Activated CD4-positive, alpha-beta T cell treated with anti-CD3 and anti-CD28 coated beads, Interleukin-2, amount 10 ng/mL, durations not matched to agents 24 days and 14 days (primary cell): Measurements from ENCODE around the gene FGF14. TPM values are rescaled to one million over a fixed set of nuclear protein-coding genes. Genes with fewer than 3 reads are reported as not detected.

ENCODE experiments used
- DNase-seq: peaks from one replicate; pipeline ENCODE4 v3.0.0; 2022
- H3K27ac Mint-ChIP-seq: one replicate; pipeline ENCODE4 v1.8.0; 2022; ENCODE audit warnings: mild to moderate bottlenecking, mixed read lengths
- H3K27me3 Mint-ChIP-seq: one replicate; pipeline ENCODE4 v1.8.0; 2022; ENCODE audit warnings: mixed read lengths
- H3K36me3 Mint-ChIP-seq: one replicate; pipeline ENCODE4 v1.8.0; 2022; ENCODE audit warnings: low read depth, mild to moderate bottlenecking, mixed read lengths
- H3K4me1 Mint-ChIP-seq: one replicate; pipeline ENCODE4 v1.8.0; 2021; ENCODE audit warnings: mixed read lengths
- H3K4me3 Mint-ChIP-seq: one replicate; pipeline ENCODE4 v1.8.0; 2022; ENCODE audit warnings: mild to moderate bottlenecking, moderate library complexity, mixed read lengths
- H3K9me3 Mint-ChIP-seq: one replicate; pipeline ENCODE4 v1.8.0; 2021; ENCODE audit warnings: mixed read lengths
- intact Hi-C: fragments of 100-400 bp; cut with micrococcal nuclease; formaldehyde crosslinking; loops from one replicate; pipeline ENCODE4 v1.15.1; 2023
- total RNA-seq: library from RNA; stranded (reverse); gene quantifications from 2 replicates; pipeline ENCODE4 v1.2.3, GENCODE V29; 2022

FGF14 gene
- total RNA-seq, 1 donor from 2014 or later = not detected

DNA sequence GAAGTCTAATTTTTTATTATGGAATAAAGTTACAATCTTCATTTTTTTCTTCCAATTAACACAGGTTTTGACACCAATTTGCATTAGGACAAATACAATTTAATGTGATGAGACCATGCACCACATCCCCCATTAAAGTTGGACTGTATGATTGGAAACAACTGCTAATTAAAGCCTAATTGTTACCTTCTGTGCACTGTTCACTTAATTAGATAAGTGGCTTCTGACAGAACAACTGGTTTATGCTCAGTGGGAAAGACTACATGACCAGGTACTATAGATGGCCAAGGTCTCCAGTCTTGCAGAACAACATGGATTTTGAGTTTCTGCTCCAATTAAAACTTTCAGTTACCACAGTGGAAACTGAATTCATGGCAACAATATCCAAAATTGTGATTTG, 198.1 kb downstream of the FGF14 start:
- Mint-ChIP-seq H3K4me1 (no peaks in the 10 kb centered on the region), H3K36me3 (no peaks in the 10 kb centered on the region)
- no peak for DNase-seq

GRCh38 chr13:102198418-102199311, 203.2 kb downstream of the FGF14 start:
- Mint-ChIP-seq H3K9me3 (no peaks in the 10 kb centered on the region), H3K4me1 (no peaks in the 10 kb centered on the region), H3K36me3 (no peaks in the 10 kb centered on the region), H3K27ac (no peak overlapping the region), H3K27me3 (no peaks in the 10 kb centered on the region), H3K4me3 (no peak overlapping the region)
- DNase-seq = no peak
- intact Hi-C loops = no loop called here

More for the DNA sequence above, 198.1 kb downstream of the FGF14 start:
- no peaks in the 10 kb centered on the region for H3K27me3 Mint-ChIP-seq
- no peak overlapping the region for H3K27ac Mint-ChIP-seq
- no peak overlapping the region for H3K4me3 Mint-ChIP-seq
- no peaks in the 10 kb centered on the region for H3K9me3 Mint-ChIP-seq
- intact Hi-C loops = no loop called here

DNA sequence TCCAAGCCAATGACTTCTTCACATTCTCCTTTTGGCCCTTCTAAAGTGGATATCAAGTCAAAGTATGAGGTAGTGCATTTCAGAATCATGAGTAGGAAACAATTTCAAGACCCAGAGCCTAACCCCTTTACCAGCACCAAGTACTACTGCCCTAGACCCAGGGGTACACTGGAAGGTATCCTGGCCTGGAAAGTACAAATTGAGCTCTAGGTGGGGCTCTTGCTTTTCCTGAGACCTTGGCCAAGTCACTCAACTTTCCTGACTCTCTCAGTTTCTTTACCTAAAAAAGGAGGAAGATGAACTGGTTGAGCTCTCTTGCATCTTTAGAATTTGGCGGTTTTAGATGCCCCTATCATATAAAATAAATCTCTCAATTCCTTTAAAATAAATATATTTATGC, 204.7 kb downstream of the FGF14 start:
- Mint-ChIP-seq H3K27me3 (no peaks in the 10 kb centered on the region), H3K9me3 (no peaks in the 10 kb centered on the region), H3K27ac (no peak overlapping the region), H3K36me3 (no peaks in the 10 kb centered on the region), H3K4me3 (no peak overlapping the region), H3K4me1 (no peaks in the 10 kb centered on the region)
- DNase-seq = no peak
- intact Hi-C loops = no loop called here

DNA sequence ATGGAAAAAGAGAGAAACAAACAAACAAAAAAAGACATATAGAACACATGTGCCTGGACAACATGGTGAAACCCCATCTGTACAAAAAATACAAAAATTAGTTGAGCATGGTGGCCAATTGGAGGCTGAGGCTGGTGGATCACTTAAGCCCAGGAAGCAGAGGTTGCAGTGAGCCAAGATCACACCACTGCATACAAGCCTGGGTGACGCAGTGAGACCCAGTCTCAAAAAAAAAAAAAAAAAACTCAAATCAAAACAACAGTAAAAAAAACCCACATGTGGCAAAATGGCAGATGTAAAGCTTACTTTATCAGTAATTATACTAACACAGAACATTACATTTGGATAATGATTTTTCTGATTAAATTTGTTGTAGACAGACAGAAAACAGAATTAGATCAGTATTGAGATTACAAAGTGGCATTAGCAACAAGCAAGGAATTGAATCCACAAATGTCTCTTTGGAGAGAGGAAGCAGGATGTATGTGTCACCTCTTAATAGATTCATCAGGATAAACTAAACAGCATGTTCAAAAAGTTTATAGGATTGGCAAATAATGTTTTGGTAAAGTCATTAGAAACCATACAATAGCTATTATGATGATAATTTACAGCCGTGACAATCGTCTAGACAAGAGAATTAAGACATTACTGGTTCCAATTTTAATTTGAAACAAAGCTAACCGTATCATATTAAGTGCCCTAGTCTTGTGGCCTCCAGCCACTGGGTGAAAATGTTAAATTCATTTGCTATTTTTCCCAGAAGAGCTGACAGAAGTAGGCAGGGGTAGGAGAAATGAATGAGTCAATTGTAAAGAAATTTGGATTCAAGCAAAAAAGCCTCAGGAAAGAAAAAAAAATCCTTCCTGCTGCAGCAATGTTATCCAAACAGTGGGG, 206.0 kb downstream of the FGF14 start:
- Mint-ChIP-seq H3K4me1 (no peaks in the 10 kb centered on the region), H3K4me3 (no peak overlapping the region), H3K27ac (no peak overlapping the region), H3K27me3 (no peaks in the 10 kb centered on the region), H3K36me3 (no peaks in the 10 kb centered on the region), H3K9me3 (no peaks in the 10 kb centered on the region)
- DNase-seq = no peak
- intact Hi-C loops = no loop called here

GRCh38 chr13:102192858-102193257, 209.0 kb downstream of the FGF14 start:
- Mint-ChIP-seq H3K4me1 (no peaks in the 10 kb centered on the region), H3K36me3 (no peaks in the 10 kb centered on the region), H3K27ac (no peak overlapping the region), H3K4me3 (no peak overlapping the region), H3K27me3 (no peaks in the 10 kb centered on the region), H3K9me3 (no peaks in the 10 kb centered on the region)
- intact Hi-C loops = no loop called here
- DNase-seq = no peak

- intact Hi-C loops = no loop called here
- Mint-ChIP-seq H3K4me3 (no peak overlapping the region), H3K27me3 (no peaks in the 10 kb centered on the region), H3K36me3 (no peaks in the 10 kb centered on the region), H3K4me1 (no peaks in the 10 kb centered on the region), H3K27ac (no peak overlapping the region), H3K9me3 (no peaks in the 10 kb centered on the region)
- no peak for DNase-seq
Measured at GRCh38 chr13:102191951-102192502, 209.8 kb downstream of the FGF14 start.

GRCh38 chr13:102190930-102191329, 210.9 kb downstream of the FGF14 start:
- DNase-seq = no peak
- intact Hi-C loops = no loop called here
- Mint-ChIP-seq H3K36me3 (no peaks in the 10 kb centered on the region), H3K27ac (no peak overlapping the region), H3K4me1 (no peaks in the 10 kb centered on the region), H3K9me3 (no peaks in the 10 kb centered on the region), H3K27me3 (no peaks in the 10 kb centered on the region), H3K4me3 (no peak overlapping the region)

GRCh38 chr13:102187313-102187712, 214.5 kb downstream of the FGF14 start:
- Mint-ChIP-seq H3K27me3 (no peaks in the 10 kb centered on the region), H3K4me3 (no peak overlapping the region), H3K9me3 (no peaks in the 10 kb centered on the region), H3K4me1 (no peaks in the 10 kb centered on the region), H3K27ac (no peak overlapping the region), H3K36me3 (no peaks in the 10 kb centered on the region)
- intact Hi-C loops = no loop called here
- DNase-seq = no peak

DNA sequence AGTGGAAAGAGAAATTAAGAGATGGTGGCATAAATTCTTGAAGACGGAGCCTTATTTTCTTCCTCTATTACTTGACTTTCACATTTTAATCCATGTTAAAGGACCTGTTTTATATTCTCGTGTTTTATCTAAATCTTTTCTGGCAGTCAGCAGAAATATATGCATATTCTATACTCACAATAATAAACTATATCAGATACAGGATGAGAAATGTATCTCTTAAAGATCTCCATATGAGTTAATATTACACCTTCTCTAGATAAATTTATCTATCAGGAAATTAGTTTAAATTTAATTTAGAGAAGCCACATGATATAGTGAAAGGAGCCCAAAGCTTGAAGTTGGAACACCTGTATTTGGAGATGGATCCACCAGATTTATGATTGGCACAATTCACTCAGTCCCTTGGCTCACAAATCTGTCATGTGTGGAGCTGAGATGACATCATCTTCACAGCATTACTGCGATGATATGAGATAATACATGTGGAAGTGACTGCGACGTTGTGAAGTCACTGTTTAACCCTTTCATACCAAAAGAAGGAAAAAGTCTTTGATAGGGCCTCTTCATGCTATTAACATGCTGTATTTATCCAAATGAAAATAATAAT, 216.4 kb downstream of the FGF14 start:
- Mint-ChIP-seq H3K36me3 (no peaks in the 10 kb centered on the region), H3K27me3 (no peaks in the 10 kb centered on the region), H3K4me3 (no peak overlapping the region), H3K27ac (no peak overlapping the region), H3K4me1 (no peaks in the 10 kb centered on the region), H3K9me3 (no peaks in the 10 kb centered on the region)
- no peak for DNase-seq
- intact Hi-C loops = no loop called here

GRCh38 chr13:102183509-102184182, 218.2 kb downstream of the FGF14 start:
- H3K4me1 Mint-ChIP-seq = no peaks in the 10 kb centered on the region
- no peaks in the 10 kb centered on the region for H3K27me3 Mint-ChIP-seq
- no peak for DNase-seq
- no peak overlapping the region for H3K4me3 Mint-ChIP-seq
- H3K9me3 Mint-ChIP-seq = no peaks in the 10 kb centered on the region
- intact Hi-C loops = no loop called here
- H3K36me3 Mint-ChIP-seq = no peaks in the 10 kb centered on the region
- no peak overlapping the region for H3K27ac Mint-ChIP-seq

GRCh38 chr13:102182170-102182569, 219.7 kb downstream of the FGF14 start:
- H3K4me3 Mint-ChIP-seq = no peak overlapping the region
- H3K36me3 Mint-ChIP-seq = no peaks in the 10 kb centered on the region
- H3K4me1 Mint-ChIP-seq = no peaks in the 10 kb centered on the region
- no peak for DNase-seq
- H3K27ac Mint-ChIP-seq = no peak overlapping the region
- no peaks in the 10 kb centered on the region for H3K27me3 Mint-ChIP-seq
- intact Hi-C loops = no loop called here
- H3K9me3 Mint-ChIP-seq = no peaks in the 10 kb centered on the region

GRCh38 chr13:102177431-102177830, 224.4 kb downstream of the FGF14 start:
- intact Hi-C loops = no loop called here
- DNase-seq = no peak
- Mint-ChIP-seq H3K27ac (no peak overlapping the region), H3K9me3 (no peaks in the 10 kb centered on the region), H3K4me1 (no peaks in the 10 kb centered on the region), H3K27me3 (no peaks in the 10 kb centered on the region), H3K4me3 (no peak overlapping the region), H3K36me3 (no peaks in the 10 kb centered on the region)

- no peaks in the 10 kb centered on the region for H3K27me3 Mint-ChIP-seq
- intact Hi-C loops = no loop called here
Measured at GRCh38 chr13:102176846-102177245, 225.0 kb downstream of the FGF14 start.

More at GRCh38 chr13:102176846-102177245, 225.0 kb downstream of the FGF14 start:
- Mint-ChIP-seq H3K27ac (no peak overlapping the region), H3K4me3 (no peak overlapping the region), H3K36me3 (no peaks in the 10 kb centered on the region), H3K4me1 (no peaks in the 10 kb centered on the region), H3K9me3 (no peaks in the 10 kb centered on the region)
- DNase-seq = no peak
